NCI-H226 (cell line): ENCODE measurements around the gene SCNN1A.

Experiments used
- DNase-seq: peaks from one replicate; pipeline ENCODE4 v3.0.0-alpha.2; 2015

SCNN1A gene

DNA sequence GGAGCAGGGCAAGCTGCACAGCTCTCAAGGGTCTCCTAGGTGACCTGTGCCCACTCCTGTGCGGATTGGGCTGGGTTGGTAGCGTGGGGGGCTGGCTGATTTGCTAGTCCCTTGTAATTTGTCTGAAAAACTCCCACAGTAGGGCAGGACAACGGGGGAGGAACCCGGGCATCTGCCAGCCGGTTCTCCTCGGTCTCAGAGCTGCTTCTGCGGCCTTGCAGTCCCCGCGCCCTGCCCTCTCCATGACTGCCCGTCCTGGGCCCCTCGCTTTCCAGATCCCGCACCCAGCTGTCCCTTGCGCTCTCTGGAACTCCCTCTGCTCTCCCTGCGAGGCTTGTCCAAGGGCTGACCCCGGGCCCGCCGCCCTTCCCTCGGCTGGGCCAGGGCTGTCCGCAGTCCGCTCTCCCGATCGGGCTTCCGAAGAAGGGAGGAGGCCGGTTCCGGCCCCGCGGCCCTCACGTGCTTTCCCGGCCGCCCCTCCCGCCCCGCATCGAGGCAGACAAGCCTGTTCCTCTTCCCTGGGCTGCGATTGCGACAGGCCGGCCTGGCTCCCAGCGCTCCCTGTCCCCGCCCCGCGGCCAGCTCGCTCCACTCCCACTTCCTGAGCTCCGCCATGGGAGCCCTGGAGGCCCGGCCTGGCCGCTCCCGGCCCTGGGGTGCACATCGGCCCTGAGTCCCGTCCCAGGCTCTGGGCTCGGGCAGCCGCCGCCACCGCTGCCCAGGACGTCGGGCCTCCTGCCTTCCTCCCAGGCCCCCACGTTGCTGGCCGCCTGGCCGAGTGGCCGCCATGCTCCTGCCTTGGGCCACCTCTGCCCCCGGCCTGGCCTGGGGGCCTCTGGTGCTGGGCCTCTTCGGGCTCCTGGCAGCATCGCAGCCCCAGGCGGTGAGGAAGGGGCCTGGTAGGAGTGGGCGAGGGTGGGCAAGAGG is 8.5 kb upstream of the SCNN1A start, which contains the start of gene LTBR:
Gene LTBR, plus strand, starts transcription at position 591 of the 927 bp plus-strand sequence. Its CDS starts 197 bp downstream, at position 788.
- peak; percentile 90 for DNase-seq

DNA sequence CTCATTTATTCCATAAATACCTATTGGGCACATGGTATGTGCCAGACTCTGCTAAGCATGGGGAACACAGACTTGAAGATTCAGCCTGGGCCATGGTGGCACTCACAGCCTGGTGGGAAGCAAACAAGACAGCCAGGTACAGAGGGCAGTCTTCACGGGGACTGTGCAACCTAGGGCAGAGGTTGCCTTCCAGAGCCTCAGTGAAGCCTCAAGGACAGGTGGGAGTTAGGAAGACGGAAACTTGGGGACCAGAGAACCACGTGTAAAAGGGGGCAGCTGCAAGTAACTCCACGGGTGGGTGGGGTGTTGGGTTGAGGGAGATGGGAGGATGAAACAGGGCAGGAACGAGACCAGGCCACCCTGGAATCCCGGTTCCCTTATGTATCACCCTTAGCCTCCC is 7.6 kb upstream of the SCNN1A start:
- DNase-seq = no peak

DNA sequence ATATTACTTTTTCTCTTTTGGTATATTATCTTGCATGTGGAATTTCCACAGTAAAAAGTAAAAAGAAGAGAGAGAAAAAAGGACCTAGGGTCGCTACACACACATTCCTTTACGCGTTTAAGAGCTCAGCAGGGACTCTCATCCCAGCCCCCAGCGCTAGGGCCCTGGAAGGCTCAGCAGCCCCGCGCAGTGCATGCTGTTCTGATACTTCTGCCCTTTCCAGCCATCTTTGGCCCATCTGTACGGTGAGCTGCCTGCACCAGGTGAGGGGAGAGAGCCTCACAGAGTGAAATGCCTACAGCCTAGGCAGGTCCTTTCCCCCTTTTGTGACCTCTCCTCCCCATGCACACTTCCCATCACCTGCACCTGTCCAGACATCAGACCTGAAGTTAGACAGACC is 7.0 kb upstream of the SCNN1A start:
- no peak for DNase-seq

DNA sequence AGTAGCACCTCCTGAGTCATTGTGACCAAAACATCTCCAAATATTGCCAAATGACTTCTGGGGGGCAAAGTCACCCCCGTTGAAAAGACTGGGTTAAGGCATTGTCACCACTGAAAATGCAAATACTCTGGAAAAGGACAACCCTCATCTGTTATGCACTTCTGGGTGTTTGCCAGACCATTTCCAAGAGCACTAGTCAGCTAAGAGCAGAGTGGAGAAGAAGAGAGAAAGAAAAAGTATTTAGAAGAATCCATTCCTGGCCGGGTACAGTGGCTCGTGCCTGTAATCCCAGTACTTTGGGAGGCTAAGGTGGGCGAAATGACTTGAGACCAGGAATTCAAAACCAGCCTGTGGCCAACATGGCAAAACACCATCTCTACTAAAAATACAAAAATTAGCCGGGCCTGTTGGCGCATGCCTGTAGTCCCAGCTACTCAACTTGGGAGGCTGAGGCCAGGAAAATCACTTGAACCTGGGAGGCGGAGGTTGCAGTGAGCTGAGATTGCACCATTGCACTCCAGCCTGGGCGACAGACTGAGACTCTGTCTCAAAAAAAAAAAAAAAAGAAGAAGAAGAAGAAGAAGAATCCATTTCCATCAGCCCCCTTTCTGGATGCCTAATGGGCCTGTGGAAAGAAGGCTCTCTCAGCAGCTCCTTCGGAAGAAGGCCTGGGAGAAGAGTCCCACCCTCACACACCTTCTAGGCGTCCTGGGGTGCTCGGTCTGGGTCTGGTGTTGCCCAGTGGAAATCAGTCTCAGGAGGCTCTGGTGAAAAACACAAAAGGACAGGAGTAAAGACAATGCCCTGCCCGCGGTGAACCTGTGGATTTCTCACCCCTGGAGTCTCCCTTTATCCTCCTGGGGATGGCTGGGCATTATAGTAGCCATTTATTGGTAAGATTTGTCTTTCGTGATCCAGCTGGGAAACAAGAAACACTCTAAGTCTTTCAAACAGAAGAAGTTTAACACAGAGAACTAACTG is 5.1 kb upstream of the SCNN1A start:
- no peak for DNase-seq

DNA sequence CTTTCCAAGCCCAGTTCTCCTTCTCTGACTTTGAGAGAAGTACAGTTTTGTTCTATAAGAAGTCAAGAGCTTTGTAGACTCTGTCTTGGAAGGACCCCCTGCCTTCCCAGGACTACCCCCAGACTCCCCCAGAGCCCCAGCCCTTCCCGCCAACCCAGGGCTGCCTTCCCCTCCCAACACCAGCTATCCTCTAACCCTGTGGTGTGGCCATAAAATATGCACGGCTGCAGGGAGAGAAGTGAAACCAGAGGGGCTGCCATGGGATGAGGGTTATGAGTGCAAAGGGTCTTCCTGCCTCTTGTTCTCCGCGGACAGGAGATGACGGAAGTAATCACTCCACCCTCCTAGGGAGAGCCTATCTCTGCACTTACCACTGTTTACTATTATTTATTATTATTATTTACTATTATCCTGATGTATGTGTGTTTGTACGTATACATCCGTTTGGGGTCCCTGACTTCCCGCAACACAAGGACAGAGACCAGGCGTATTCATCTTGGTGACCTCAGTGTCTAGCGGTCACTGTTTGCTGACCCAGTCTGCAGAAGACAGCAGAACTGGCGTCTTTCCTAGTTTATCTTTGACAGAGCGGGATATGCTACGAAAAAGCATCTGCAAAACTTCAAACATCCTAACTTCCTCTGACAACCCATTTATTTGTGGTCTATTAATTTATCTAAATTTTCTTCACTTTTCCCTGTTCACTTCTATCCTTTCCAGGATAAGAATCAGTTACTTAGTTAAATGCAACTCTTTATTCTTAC is 3.5 kb upstream of the SCNN1A start:
- DNase-seq = no peak

- peak; percentile 68 for DNase-seq
Measured at GRCh38 chr12:6377667-6377994, 2.3 kb upstream of the SCNN1A start.

GRCh38 chr12:6376870-6377666 is 1.7 kb upstream of the SCNN1A start:
- no peak for DNase-seq

GRCh38 chr12:6376079-6376869 is 911 bp upstream of the SCNN1A start:
- peak; percentile 89 for DNase-seq

- DNase-seq = no peak
Measured at GRCh38 chr12:6374786-6375160, 590 bp downstream of the SCNN1A start.

DNA sequence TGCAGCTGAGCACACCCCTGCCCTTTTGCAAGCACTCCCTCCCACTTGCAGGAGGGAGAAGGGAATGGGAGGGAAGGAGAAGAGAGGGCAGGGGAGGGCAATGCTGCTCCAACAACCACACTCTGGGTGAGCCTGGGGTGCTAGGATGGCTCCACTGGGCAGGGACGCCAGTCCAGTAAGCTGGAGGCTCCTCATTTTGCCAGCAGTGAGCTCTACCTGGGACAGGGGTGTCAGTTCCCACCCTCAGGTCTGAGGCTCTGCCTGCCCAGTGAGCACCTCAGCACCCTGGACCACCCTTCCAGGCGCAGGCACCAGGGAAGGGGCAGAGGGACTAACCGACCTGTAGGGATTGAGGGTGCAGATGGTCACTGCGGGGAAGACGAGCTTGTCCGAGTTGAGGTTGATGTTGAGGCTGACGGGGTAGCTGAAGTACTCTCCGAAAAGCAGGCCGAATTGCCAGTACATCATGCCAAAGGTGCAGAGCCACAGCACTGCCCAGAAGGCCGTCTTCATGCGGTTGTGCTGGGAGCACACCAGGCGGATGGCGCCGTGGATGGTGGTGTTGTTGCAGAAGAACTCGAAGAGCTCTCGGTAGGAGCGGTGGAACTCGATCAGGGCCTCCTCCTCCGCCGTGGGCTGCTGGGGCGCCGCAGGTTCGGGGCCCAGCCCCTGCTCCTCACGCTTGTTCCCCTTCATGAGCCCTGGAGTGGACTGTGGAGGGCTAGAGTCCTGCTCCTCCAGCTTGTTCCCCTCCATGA is 1.2 kb downstream of the SCNN1A start:
- DNase-seq = no peak

- DNase-seq = no peak
Measured at GRCh38 chr12:6373022-6373787, 2.2 kb downstream of the SCNN1A start.

DNA sequence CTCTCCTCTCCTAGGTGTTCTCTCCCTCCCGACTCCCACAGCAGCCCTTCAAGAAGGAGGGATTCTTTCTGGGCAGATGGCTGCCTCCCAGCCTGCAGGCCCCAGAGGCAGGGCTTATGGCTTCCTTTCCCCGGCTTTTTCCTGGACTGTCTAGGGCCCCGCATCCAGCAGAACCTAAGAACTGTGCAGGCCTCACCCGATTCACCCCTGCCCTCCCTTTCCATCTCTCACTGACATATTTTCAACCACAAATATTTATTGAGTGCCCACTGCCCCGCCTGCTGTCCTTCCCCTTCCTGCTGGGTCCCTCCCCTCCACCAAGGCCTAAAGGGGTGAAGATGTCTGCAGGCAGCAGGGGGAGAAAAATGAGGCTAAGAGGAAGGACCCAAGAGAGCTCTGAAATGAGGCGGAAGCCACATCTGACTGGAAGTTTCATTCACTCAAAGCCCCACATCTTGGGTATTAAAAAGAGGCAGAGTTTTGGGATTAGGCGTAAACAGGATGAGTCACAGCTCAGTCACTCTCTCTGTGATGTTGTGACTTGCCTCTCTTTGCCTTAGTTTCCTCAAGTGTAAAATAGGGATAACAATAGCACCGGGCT is 2.9 kb downstream of the SCNN1A start:
- peak; percentile 93 for DNase-seq

DNA sequence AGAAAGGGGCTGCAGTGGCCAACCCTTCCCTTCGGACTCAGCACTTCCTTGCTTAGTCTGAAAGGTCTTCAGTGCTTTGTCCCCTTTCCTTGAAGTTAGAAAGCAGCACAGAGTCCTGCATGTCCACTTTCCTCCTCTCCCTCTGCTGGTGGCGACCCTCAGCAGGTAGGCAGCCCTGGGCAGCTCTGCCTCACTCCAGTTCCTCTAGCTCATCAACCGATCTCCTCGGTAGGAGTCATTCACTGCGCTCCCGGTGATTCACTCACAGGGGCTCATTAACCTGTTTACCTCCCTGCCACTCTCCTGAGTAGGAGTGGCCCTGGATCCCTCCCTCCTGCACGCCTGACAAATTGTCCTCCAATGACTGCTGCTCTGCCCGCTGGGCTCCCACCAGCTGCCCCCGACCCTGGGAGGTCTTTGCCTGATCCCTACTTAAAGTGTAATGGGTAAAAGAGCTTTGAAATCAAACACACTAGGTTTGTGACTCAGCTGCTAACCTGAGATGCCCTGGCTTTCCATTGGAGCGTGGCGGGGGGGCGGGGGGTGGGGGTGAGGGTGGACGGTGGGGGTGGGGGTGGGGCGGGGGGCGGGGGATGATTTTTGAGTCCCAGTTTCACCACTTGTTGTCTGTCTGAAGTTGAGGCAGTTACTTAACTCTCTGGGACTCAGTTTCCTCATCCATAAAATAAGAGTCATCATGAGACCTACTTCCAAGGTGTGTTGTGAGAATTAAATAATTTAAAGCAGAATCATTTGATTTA is 4.2 kb downstream of the SCNN1A start:
- DNase-seq = peak; percentile 98

- DNase-seq = no peak
Measured at GRCh38 chr12:6370576-6370935, 4.8 kb downstream of the SCNN1A start.

DNA sequence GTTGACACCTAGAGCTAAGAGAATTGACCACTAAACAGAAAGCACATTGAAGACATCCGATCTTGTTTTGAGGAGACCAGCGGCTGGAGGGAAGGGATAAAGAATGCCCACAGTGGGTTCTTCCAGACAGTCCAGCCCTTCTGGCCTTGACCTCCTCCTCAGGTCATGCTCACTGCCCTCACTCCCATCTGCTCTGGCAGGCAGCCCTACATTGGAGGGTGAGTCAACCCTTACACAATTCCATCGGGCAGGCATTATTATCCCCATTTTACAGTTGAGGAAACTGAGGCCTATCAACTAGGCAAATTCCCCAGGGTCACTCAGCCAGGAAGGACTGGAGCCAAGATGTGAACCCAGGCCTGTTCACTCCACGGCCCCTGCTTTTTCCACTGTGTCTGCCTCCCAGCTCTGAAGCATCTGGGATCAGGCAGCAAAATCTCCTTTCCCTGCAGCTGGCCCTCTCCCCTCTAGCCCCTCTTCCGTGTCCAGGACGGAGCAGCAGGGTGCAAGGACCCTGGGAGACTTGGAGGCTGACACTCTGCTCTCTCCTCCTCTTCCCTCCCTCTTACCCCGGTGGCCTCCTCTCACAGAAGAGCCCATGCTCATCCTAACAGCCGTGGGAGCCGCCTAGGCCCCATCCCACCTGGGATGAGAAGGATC is 5.3 kb downstream of the SCNN1A start:
- peak; percentile 39 for DNase-seq

GRCh38 chr12:6368906-6369525 is 6.3 kb downstream of the SCNN1A start:
- no peak for DNase-seq
